HG02943 (cell line): ENCODE results near the gene C1orf174.
"Not testable (repeated sequence)": the region's sequence is repeated elsewhere in the genome, so short reads cannot be mapped to it uniquely, and the experiment has no call there.

ENCODE experiments used
- ATAC-seq: cut with Tn5 transposase; IDR thresholded peaks from one replicate; pipeline ENCODE4 v1.9.1; 2021; ENCODE audit warnings: mild to moderate bottlenecking, low read depth, moderate library complexity; ENCODE audit not compliant: unreplicated experiment

Gene C1orf174

DNA sequence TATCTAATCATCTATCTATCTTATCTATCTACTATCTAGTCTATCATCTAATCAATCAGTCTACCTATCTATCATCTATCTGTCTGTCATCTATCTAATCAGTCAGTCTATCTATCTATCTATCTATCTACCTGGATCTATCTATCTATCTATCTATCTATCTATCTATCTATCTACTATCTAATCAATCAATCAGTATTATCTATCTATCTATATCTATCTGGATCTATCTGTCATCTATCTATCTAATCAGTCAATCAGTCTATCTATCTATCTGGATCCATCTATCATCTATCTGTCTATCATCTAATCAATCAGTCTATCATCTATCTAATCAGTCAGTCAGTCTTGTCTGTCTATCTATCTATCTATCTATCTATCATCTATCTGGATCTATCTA lies 26.9 kb upstream of the C1orf174 start:
- no peak for ATAC-seq

DNA sequence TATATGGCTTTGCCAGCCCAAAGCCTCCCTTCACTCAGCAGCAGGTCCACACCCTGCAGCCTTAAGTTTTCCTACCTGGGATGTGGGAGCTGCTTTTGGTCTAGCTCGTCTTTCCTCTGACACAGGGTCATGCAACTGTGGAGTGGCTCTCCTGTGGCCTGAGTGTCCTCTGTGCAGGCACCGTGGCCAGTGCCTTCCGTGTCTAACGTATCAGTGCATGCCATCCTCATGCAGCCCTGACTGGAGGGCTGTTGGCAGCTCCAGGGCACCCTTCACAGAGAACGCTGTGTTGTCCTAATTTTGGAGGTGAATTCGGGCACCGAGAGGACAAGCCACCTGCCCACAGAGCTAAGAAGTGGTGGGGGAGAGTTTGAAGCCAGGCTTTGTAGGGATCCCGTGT lies 25.7 kb upstream of the C1orf174 start:
- ATAC-seq, result no peak

DNA sequence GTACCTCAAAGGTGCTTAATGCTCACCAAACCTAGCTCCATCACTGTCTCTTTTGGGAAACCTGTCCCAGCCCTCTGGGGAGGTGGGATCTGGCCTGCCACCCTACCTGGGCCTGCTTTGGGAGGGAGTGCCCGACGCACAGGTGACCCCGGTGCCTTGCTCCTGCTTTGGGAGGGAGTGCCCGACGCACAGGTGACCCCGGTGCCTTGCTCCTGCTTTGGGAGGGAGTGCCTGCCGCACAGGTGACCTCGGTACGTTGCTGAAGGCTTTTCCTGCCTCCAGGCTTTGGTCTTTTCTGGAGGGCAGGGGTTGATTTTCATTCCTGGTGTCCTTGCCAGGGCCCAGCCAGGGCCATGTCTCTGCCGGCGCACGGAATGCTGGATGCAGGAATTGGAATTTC lies 25.2 kb upstream of the C1orf174 start:
- ATAC-seq, result no peak

DNA sequence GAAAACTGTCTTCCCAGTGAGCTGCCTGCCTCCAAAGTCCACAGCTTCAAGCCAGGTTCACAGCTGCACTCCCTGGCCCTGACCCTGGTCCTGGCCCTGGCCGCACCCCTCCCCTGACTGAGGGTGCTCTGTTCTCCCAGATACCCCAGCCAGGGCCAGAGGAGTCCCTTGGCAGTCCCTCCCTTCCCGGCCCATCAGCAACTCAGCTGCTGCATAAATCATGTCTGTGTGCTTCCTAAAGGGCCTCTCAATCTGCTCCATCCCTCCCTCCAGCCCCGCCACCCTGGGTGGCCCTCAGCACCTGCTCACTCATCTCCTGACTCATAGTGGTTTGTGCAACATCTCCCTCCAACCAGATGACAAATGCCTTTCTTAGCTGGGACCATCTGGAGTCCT lies 24.8 kb upstream of the C1orf174 start:
- no peak for ATAC-seq

DNA sequence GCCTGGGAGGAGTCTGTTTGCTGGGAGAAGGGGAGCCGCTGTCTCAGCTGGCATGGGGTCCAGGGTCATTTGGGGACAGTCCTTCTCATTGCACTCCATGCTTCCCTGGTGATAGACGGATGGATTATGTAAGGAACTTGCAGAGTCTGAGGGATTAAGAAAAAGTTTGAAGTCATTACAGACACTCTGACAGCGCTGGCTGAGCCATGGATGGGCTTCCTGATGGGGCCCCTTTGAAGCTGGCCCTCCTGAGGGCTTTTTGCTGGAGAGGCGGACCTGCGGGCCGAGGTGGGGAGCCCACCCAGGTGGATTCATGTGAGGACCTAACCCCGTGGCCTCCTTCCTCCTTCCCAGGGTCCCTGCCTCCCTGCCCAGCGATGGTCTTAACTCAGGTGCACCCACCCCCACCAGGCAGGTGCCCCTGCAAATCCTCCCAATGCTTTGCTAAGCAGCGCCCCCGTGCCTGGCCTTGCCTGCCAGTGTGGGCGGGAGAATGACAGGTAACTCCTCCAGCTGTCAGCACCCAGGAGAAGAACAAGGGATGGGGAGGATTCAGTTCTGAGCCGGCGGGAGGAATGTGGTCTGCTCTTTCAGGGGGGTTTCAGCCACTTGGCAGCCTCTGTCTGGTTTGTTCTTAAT lies 24.2 kb upstream of the C1orf174 start:
- ATAC-seq, result no peak

DNA sequence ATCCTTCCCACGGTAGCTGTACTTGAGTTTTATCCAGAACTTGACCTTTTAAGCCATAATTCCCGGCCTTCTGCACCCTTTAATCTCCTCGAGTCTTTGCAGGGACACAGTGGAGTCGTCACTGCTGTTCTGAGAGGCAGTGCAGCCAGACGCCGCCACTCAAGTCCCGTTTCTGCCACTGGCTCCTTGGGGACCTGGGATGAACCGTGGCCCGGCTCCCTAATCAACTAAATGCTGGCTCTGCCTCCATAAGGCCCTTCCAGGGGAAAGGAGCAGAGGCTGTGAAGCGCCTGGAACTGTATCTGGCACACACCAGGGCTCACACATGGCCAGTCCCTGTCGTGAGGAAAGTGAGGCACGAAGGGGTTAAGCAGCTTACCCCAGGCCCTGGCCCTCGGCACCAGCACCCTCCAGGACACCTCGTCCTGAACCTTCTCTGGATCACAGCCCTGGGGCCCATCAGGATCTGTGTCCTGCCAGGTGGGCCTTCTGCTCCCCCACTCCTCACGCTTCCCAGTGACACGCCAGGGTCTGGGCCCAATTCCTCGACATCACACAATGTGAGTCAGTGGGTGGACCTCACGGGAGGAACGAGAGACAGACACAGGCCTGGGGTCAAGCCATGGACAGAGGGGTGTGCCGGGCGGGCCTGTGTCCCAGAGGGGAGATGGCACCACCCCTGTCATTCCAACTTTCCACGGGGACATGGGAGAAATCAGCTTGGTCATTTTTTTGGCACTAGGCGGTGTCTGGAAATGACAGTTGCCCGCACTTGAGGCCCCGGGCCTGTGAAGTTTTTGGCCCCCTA lies 23.5 kb upstream of the C1orf174 start:
- no peak for ATAC-seq

DNA sequence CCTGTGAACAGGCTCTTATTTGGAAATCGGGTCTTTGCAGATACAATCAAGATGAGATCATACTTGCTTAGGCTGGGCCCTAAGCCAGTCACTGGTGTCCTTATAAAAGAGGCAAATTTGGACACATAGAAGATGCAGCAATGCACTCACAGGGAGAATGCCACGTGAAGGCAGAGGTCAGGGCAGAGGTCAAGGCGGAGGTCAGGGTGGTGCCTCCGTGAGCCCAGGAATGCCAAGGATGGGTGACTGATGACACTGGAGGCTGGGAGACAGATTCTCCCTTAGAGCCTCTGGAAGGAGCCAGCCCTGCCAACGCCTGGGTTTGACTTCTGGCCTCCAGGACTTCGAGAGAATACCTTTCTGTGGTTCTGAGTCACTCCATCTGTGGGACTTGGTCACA lies 22.8 kb upstream of the C1orf174 start:
- no peak for ATAC-seq

DNA sequence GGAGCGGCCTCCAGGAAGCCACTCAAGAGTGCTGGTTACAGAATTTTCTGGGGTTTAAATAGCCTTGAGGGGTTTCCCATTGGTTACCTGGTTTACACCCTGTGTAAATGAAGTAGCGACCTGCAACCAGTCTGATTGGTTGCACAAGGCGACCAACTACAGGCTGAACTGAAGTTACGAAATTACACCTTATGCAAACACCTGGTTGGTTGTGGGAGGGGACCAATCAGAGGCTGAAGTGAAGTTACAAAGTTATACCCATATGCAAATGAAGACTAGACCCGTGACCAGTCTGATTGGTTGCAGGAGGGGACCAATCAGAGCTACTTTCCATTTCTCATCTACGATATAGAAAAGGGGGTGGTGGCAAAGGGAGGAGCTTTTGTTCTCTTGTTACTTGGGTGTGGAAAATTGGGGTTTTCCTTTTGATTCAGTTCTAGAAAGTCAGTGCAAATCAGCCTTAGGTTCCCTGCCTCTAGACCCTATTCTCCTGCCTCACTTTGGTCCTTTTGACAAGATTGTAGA lies 22.2 kb upstream of the C1orf174 start:
- ATAC-seq, result no peak

DNA sequence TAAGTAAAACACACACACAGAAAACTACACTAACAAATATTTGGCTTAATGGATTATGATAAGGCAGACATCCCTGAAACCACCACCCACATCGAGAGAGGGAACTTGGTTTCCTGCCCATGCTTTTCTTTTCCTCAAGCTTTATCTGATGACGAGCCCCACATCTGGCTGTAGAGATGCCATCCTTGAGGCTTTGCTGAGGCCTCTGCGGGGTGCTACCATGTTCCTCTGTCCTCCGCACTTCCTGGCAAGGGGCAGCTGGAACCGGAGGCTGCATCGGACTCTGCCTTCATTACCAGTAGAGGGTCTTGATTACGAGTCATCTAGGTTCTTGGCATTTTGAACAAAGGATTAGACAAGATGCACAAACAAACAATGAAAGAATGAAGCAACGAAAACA lies 21.7 kb upstream of the C1orf174 start:
- ATAC-seq, result no peak

DNA sequence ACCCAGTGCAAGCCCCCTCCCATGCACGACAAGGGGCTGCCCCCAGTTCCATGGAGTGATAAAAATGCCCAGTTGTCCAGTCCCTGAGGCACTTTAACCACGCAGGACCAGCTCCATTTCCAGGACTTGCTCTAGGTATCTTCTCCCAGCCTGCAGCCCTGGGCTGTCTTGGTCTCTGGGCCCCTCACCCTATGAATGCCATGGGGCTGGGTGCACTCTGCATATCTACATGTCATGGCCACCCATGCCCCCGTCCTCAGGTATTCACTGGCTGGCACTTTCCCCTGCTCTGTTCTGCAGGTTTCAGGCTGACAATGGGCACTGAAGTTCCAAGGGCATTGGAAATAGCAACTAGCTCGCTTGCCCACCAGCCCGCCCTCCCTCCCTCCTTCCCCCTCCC lies 19.6 kb upstream of the C1orf174 start:
- ATAC-seq, result no peak

DNA sequence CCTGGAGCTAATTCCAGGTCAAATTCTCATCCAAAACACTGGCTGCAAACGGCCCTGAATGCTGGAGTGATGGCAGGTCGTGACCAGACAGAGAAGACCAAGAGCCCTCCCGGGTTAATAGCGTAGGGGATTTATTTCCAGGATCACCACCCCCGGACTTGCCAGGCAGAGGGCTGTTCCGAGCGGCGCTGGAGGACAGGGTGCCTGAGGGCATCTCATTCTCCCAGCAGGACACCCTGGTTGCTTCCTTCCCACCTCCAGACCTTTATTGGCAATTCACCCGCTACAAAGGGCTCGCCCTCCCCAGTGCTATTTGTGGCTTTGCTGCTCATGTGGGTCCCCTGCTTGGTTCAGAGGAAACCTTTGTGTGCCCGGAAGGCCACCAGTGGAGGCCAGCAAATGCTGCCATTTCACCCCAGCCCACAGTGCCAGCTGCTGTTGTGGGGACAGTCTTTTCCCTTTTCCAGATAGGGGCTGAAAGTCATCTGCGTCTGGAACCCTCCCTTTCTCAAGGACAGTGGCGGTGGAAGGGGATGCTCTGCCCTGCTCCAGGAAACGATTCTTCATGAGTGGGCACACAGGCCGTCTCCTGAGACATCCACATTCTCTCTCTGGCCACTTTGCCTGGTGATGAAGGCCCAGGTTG lies 19.0 kb upstream of the C1orf174 start:
- no peak for ATAC-seq

DNA sequence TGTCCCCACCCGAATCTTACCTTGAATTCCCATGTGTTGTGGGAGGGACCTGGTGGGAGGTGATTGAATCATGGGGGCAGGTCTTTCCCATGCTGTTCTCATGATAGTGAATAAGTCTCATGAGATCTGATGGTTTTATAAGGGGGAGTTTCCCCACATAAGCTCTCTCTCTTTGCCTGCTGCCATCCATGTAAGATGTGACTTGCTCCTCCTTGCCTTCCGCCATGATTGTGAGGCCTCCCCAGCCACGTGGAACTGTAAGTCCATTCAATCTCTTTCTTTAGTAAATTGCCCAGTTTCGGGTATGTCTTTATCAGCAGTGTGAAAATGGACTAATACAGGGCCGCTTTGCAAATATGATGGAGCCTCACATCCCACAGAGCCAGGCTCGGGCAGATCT lies 18.3 kb upstream of the C1orf174 start:
- not testable (repeated sequence) for ATAC-seq

DNA sequence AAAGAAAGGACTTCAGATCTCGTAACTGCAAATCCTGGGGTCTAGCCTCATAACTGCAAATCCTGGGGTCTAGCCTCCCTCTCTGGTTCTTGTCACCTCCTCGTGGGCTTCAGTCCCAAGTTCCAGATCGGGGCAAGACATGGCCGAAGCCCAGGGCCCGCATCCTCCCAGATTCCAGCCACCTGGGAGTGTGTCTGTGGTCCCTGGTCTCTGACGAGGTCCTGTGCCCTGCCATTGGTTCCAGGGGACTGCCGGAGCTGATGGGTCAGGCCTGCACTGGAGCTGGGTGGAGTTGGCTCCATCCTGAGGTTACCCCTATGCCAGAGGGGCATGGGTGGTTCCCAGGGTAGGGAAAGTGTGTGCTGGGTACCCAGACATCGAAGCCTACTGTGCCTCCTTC lies 17.7 kb upstream of the C1orf174 start:
- ATAC-seq, result no peak

DNA sequence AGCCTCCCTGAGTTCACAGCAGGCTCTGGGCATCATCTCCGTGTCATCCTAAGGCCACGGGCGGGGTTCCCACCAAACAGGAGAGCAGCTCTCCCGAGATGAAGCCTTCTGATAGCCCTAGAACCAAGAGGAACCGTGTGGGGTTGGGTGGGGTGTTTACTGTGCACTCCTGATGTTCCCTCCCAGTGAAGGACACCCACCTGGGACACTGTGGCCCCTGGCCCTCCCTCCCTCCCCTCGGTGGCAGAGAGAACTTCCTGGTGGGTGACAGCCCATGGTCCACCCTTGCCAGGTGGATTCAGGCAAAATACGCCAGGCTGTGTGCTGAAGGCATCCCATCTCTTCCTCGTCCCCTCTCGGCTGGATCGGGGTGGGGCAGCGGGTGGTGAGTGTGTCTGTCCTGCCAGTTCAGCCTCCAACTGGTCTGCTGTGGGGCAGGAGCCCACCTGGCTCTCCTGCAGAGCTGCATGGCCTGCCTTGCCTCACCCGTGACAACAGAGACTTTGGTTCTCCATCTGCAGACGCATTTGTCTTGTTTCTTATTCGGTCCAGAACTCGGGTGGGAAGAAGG lies 15.6 kb upstream of the C1orf174 start:
- ATAC-seq, result no peak

DNA sequence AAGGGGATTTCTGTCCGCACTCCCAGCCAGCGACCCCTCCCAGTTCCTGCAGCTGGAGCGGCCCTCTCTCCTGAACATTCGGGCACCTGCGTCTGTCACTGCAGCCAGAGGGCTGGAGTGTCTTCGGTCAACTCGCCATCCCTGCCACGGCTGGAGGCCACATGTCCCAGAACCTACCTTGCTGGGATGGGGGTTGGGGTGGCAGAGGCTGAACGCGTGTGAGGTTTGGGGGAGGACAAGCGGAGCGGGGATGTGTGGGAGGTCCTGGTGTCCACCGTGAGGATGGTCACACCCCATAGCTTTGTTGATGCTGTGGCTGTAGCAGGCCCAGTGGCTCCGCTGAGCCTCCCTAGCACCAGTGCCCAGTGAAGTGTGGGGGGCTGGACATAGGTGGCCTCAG lies 14.8 kb upstream of the C1orf174 start:
- ATAC-seq, result no peak

DNA sequence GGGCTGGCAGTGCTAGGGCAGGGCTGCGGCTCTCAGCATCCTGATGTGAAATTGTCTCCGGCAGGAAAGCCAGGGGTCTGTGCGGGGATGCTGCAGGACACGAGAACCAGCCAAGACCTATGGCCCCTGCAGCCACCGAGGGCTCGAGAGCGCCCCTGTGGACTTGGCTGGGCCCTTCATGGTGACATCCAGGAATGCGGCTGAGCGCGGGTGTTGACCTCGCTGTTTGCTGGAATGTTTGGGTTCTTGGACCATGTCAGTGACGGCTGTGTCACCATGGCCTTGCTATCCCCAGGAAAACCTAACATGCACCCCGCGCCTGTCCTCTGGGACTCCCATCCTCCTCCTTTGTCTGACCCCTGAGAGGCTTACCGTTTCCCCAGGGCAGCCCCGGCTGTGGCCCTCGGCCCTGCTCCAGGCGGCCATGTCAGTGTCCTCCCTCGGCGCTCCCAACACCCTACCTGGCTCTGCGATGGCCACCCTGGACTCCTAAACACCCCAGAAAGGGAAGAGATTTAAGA lies 14.3 kb upstream of the C1orf174 start:
- no peak for ATAC-seq

DNA sequence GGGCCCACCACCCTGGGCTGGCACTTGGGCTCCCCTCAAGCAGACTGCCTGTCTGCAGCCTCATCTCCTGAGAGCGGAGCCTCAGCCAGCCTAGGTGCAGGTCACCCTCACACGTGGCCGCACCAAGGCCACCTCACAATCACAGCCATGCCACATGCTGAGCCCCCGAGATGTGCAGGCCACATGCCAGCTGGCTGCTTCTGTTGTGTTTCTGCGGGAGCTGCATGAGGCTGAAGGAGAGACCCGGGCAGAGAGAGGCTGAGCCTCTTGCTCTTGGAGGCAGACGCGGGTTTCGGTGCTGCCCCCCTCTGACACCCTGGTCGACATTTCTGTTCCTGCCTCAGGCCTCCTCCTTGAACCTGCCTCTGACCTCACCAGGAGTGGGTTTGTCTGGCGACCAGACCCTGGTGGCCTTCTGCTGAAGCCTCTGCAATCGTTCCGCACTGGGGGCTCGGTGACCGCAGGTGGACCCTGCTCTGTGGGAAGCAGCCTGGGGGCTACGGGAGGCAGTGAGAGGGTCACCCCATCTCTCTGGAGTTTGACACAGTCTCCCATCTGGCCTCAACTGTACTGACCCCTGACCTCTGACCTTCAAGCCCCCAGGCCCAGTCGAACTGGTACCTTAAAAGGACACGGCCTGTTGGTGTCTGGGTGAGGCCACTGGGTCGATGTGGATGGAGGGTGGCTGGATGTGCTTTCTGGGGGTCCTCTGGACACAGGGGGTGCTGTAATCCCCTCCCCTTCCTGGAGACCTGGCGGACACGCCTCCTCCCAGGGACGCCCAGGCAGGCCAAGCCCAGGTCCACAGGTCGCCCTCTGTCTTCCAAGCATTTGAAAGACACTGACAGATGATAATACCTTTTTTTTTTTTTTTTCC lies 13.0 kb upstream of the C1orf174 start:
- ATAC-seq, result no peak

DNA sequence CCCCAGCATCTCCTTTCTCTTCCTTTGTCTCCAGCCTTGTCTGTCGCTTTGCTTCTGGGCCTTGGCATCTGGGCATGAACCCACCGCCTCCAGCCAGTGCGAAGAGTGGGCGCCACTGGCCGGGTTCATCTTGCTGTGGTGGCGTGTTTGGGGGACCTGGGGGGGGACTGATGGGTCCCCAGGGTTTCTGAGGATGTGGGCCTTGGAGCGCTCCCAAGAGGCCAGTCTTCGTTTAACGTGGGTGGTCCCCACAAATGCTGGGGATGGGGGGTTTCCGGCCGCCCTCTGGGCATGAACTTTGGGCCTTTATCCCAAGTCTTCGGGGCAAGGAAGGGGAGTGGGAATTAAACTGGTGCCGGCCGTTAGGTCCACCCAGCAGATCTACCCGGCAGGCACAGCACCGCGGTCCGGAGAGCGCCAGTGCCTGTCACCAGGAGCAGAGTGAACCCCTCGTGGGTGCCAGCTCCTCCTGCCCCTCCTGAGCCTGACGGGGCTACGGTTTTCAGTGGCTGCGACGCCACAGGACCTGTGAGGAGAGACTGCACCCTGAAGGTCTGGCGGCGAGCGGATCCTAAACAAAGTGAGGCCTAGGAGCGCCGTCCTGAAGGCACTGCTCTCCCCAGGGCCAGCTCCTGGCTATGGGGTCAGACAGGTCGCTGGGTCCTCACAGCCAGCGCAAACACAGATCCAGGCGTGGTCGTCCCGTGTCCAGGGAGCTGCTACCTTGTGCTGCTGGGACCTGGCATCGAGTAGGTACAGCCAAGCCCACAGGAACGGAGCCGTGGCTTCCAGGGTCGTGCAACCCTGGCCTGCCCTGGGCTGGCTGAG lies 12.1 kb upstream of the C1orf174 start:
- no peak for ATAC-seq
